Pancreas (tissue), 10 donors: ENCODE measurements around the gene TMEM200B. TPM values are rescaled to one million over a fixed set of nuclear protein-coding genes. Genes with fewer than 3 reads are reported as not detected.
"Not testable (repeated sequence)": the region's sequence is repeated elsewhere in the genome, so short reads cannot be mapped to it uniquely, and the experiment has no call there.

Experiments
- ATAC-seq, 4 donors: fragments of 200-7000 bp; cut with Tn5 transposase; one replicate each; pipeline versions ENCODE4 v1.8.0 to v1.9.1; 2020; ENCODE audit warnings: mild to moderate bottlenecking in 4 of 4, moderate library complexity in 4 of 4
- DNase-seq, 6 donors: peaks; one replicate each; pipeline ENCODE4 v3.0.0-alpha.2; 2020
- FAIRE-seq: peaks from 2 replicates; lab custom pipeline; 2012; peaks lifted over from hg19 to GRCh38; lab: Jason Lieb, UNC
- H3K27ac ChIP-seq, 4 donors: fragments of 200-600 bp; sonication (generic); 1 replicate in 3 of 4; 2 replicates in 1 of 4; pipeline versions ENCODE4 v1.5.0 to v1.8.0; 2020
- H3K27me3 ChIP-seq, 4 donors: fragments of 200-600 bp; one replicate each; pipeline ENCODE4 v1.8.0; 2021
- H3K36me3 ChIP-seq, 3 donors: fragments of 200-600 bp; sonication (generic) in 1 of 3; one replicate each; pipeline versions ENCODE4 v1.5.0 to v1.8.0; 2020 to 2021
- H3K4me1 ChIP-seq, 3 donors: fragments of 200-600 bp; one replicate each; pipeline ENCODE4 v1.8.0; 2021
- H3K4me3 ChIP-seq, 4 donors: fragments of 200-600 bp; sonication (generic) in 2 of 4; one replicate each; pipeline versions ENCODE4 v1.5.0 to v1.8.0; 2020 to 2021
- H3K9me3 ChIP-seq, 4 donors: fragments of 200-600 bp; one replicate each; pipeline ENCODE4 v1.8.0; 2021
- WGBS, 2 donors: extraction: QIAGEN DNeasy Blood & Tissue Kit; methylation state at CpG; one replicate each; pipeline ENCODE4 v1.1.7; 2013; 5-methylcytosine and 5-hydroxymethylcytosine counted together
- intact Hi-C, 3 donors: fragments of 100-400 bp; cut with DNase I; formaldehyde crosslinking; loops; one replicate each; pipeline versions ENCODE4 v1.11.1 to v1.14.2; 2022
- polyA plus RNA-seq, 2 donors: library from polyadenylated mRNA; stranded (reverse); fragments of 200-250 nt; gene quantifications; one replicate each; pipeline ENCODE4 v1.2.3, GENCODE V29; 2013
- total RNA-seq, 6 donors: library from RNA; stranded (reverse); fragmentation: NEBNext Ultra II Directional in 4 of 6; extraction: Animal tissue kit (Norgen Biotek cat#: 25700) in 4 of 6; gene quantifications; one replicate each; pipeline versions ENCODE4 v1.2.1 to v1.2.4, GENCODE V29; 2021 to 2023
- TF ChIP-seq, protein P1 (sequence below), 4 donors: fragments of 200-600 bp; sonication (generic) in 3 of 4; IDR thresholded peaks; one replicate each; pipeline versions ENCODE4 v1.5.0 to v1.8.0; 2021; ENCODE audit warnings: antibody characterized with exemption in 4 of 4
- donor health status: healthy with polysubstance abuse.
- donor health status: DM: no; HTN: no; CAD: no; lungs with moderate emphysema.
- donor health status: DM: no; HTN: no; CAD: no.
- donor health status: control.
- donor health status: control.
- donor health status: Bipolar disorder and iron deficiency.
- donor health status: DM: yes; HTN: yes; CAD: no.
- donor health status: DM: no; HTN: no; CAD: no.
- donor health status: DM: no; HTN: no; CAD: no.
- donor health status: DM: yes; HTN: yes; CAD: no.

Gene TMEM200B
- total and polyA plus RNA-seq, 8 donors: 0.23 to 1.3 (median 0.73) TPM

DNA sequence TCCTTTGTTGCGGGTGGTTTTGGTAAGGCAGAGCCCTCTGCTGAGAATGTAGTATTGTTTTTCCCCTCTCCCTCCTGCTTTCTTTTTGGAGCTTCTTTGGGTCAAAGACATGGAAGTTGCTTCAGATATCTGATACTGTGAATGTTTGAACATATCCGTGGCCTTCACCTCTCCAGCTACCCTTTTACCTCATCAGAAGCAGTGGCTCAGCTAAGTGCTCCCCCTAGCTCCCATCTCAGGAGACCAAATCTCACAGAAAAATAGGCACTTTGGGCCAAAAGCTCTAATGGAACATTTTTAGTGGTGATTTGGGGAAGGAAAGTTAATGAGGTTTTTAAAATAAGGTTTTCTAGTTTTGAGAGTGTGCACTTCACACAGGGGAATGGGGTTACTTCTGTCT lies 6.3 kb downstream of the TMEM200B start:
- Histone ChIP-seq H3K27ac (no peak overlapping the region), H3K4me3 (no peak overlapping the region), H3K4me1 (peaks cover 0 to 6% (median 3%) of the 10 kb centered on the region in 3 donors), H3K27me3 (peaks cover 0 to 3% (median 0%) of the 10 kb centered on the region in 4 donors), H3K9me3 (no peaks in the 10 kb centered on the region), H3K36me3 (peaks cover 0 to 6% (median 0%) of the 10 kb centered on the region in 3 donors)
- 75 to 82% methylated on average over 2 of the region's 2 CpGs for WGBS, 2 donors
- intact Hi-C loops: no loop called here
- ATAC-seq: no peak
- no peak for FAIRE-seq
- TF ChIP-seq, protein P1, sequence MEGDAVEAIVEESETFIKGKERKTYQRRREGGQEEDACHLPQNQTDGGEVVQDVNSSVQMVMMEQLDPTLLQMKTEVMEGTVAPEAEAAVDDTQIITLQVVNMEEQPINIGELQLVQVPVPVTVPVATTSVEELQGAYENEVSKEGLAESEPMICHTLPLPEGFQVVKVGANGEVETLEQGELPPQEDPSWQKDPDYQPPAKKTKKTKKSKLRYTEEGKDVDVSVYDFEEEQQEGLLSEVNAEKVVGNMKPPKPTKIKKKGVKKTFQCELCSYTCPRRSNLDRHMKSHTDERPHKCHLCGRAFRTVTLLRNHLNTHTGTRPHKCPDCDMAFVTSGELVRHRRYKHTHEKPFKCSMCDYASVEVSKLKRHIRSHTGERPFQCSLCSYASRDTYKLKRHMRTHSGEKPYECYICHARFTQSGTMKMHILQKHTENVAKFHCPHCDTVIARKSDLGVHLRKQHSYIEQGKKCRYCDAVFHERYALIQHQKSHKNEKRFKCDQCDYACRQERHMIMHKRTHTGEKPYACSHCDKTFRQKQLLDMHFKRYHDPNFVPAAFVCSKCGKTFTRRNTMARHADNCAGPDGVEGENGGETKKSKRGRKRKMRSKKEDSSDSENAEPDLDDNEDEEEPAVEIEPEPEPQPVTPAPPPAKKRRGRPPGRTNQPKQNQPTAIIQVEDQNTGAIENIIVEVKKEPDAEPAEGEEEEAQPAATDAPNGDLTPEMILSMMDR (IDR thresholded peaks at IDR 0.05): no peak
- no peak for DNase-seq

DNA sequence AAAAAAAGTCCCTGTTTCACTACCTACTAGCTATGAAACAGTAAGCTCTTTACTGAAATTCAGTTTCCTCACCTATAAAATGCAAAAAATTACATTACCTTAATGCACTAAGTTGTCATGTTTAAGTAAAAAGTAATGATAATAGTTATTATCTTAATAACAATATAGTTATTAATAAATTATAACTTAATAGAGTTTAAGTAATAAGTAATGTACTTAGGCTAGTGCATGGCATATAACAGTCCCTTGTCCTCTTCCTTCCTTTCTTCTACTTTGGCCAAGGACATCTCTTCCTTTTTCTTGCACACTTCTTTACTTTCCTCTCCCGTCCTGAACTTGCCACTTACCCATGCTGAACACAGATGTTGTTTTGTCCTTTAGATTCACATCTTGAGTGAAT lies 9.0 kb downstream of the TMEM200B start:
- WGBS, 2 donors: 89 to 100% methylated on average over 1 of the region's 1 CpG

DNA sequence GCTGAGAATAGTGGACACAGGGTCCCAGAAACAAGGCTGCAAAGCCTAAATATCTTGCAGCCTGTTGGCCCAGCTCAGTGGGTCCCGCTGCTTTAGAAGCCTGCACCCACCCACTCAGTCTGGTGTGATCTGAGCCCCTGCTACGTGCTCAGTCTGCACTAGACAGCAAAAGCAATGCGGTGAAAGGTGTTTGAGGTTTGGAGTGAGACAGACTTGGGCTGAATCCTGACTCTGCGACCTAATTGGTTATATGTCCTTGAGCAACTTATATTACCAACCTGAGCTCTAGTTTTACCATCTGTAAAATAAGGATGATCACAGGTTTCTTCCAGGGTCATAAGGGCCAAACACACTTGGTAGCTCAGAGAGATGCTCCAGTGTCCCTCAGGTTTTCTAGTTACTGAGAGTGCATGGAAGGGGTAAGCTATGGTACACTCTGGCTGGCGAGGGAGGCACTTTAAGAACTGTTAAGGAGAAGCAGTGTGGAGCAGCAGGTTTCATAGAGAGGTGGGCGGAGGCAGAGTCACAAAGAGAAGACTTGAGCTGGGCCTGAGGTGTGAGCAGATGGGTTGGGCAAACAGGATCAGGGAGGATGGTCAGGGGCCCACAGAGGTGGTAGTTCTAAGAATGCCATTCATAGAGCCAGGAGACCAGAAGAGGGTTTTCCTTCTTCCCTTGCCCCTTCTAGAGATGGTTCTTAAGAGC lies 10.1 kb downstream of the TMEM200B start:
- TF ChIP-seq, protein P1 (IDR thresholded peaks at IDR 0.05): no peak
- no peaks in the 10 kb centered on the region for H3K27me3 ChIP-seq
- H3K4me1 ChIP-seq: no peaks in the 10 kb centered on the region
- DNase-seq: no peak
- no peak overlapping the region for H3K4me3 ChIP-seq
- intact Hi-C loops: no loop called here
- ATAC-seq: no peak
- FAIRE-seq: no peak
- 74 to 78% methylated on average over 6 of the region's 6 CpGs for WGBS, 2 donors
- no peaks in the 10 kb centered on the region for H3K9me3 ChIP-seq
- H3K36me3 ChIP-seq: peaks cover 0 to 6% (median 0%) of the 10 kb centered on the region in 3 donors
- no peak overlapping the region for H3K27ac ChIP-seq

More for the DNA sequence above, 9.0 kb downstream of the TMEM200B start:
- no peak for ATAC-seq
- TF ChIP-seq, protein P1 (IDR thresholded peaks at IDR 0.05): no peak
- intact Hi-C loops: no loop called here
- Histone ChIP-seq H3K27ac (no peak overlapping the region), H3K36me3 (peaks cover 0 to 6% (median 0%) of the 10 kb centered on the region in 3 donors), H3K4me1 (no peaks in the 10 kb centered on the region), H3K27me3 (no peaks in the 10 kb centered on the region), H3K9me3 (no peaks in the 10 kb centered on the region), H3K4me3 (no peak overlapping the region)
- DNase-seq: no peak
- no peak for FAIRE-seq

DNA sequence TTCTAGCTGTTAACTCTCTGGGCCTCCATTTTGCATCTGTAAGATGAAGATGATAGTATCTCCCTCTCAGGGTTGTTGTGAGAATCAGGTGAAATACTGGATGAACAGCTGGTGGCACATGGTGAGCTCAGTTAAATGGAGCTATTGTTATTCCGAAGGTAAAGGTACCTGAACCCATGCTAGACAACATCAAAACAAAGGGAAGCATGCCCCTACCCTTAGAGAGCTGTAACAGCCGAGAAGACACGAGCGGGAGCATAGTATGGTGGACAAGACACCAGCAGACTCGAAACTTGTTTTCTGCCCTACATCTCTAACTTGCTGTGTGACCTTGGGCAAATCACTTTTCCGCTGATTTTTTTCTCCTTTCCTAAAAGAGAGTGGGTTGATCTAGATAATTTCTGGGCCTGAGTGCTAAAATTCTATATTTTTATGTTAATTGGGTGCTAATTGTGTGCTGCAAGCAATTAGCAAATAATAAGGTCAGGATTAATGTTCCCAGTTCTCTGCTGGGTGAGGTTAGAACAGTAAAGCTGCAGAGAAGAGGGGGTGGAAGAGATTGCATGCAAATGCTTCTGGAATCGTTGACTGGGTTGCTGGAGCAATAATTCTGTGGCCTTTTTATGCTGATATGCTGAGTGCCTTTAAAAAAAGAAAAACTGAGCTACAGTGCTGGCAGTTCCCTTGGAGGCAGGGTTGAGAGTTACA lies 10.8 kb downstream of the TMEM200B start:
- H3K36me3 ChIP-seq: no peaks in the 10 kb centered on the region
- no peak for DNase-seq
- no peaks in the 10 kb centered on the region for H3K4me1 ChIP-seq
- H3K4me3 ChIP-seq: no peak overlapping the region
- H3K9me3 ChIP-seq: no peaks in the 10 kb centered on the region
- TF ChIP-seq, protein P1 (IDR thresholded peaks at IDR 0.05): no peak
- no peaks in the 10 kb centered on the region for H3K27me3 ChIP-seq
- 87 to 88% methylated on average over 7 of the region's 7 CpGs for WGBS, 2 donors
- intact Hi-C loops: no loop called here
- FAIRE-seq: no peak
- ATAC-seq: no peak
- H3K27ac ChIP-seq: no peak overlapping the region

DNA sequence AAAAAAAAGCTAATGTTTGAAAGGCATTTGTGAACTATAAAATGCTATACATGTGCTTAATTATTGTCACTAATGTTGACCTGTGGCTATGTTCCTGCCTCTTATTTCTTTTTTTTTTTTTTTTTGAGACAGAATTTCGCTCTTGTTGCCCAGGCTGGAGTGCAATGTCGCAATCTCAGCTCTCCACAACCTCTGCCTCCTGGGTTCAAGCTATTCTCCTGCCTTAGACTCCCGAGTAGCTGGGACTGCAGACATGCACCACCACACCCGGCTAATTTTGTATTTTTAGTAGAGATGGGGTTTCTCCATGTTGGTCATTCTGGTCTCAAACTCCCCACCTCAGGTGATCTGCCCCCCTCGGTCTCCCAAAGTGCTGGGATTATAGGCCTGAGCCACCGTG lies 15.7 kb downstream of the TMEM200B start:
- ATAC-seq, H3K27me3 ChIP-seq, FAIRE-seq, H3K4me3 ChIP-seq, DNase-seq, H3K27ac ChIP-seq, intact Hi-C loops, H3K36me3 ChIP-seq, H3K4me1 ChIP-seq, H3K9me3 ChIP-seq: not testable (repeated sequence)
- WGBS, 2 donors: 95 to 97% methylated on average over 6 of the region's 6 CpGs
